HG02870 (cell line): ENCODE measurements around the gene ARMC9.
"Not testable (repeated sequence)": the region's sequence is repeated elsewhere in the genome, so short reads cannot be mapped to it uniquely, and the experiment has no call there.

Experiments used
- ATAC-seq: cut with Tn5 transposase; IDR thresholded peaks from one replicate; pipeline ENCODE4 v1.9.1; 2021; ENCODE audit warnings: mild to moderate bottlenecking, moderate library complexity; ENCODE audit not compliant: unreplicated experiment

ARMC9 gene

GRCh38 chr2:231336700-231337099 lies 138.3 kb downstream of the ARMC9 start:
- ATAC-seq, result no peak

- ATAC-seq, result no peak
Observed at GRCh38 chr2:231337807-231338759, 139.7 kb downstream of the ARMC9 start.

GRCh38 chr2:231339316-231339715 lies 140.9 kb downstream of the ARMC9 start:
- no peak for ATAC-seq

GRCh38 chr2:231341100-231341499 lies 142.7 kb downstream of the ARMC9 start:
- ATAC-seq, result no peak

GRCh38 chr2:231342061-231342711 lies 143.8 kb downstream of the ARMC9 start:
- no peak for ATAC-seq

- ATAC-seq, result no peak
Observed at GRCh38 chr2:231343006-231343710, 144.7 kb downstream of the ARMC9 start.

- no peak for ATAC-seq
Observed at GRCh38 chr2:231343988-231344387, 145.6 kb downstream of the ARMC9 start.

- ATAC-seq, result no peak
Observed at GRCh38 chr2:231344851-231345250, 146.4 kb downstream of the ARMC9 start.

GRCh38 chr2:231347081-231347480 lies 148.7 kb downstream of the ARMC9 start:
- no peak for ATAC-seq

- no peak for ATAC-seq
Observed at GRCh38 chr2:231347638-231348037, 149.2 kb downstream of the ARMC9 start.

- no peak for ATAC-seq
Observed at GRCh38 chr2:231348173-231348572, 149.7 kb downstream of the ARMC9 start.

GRCh38 chr2:231348704-231349373 lies 150.4 kb downstream of the ARMC9 start:
- ATAC-seq, result no peak

GRCh38 chr2:231349374-231349735 lies 150.9 kb downstream of the ARMC9 start:
- ATAC-seq, result not testable (repeated sequence)

- no peak for ATAC-seq
Observed at GRCh38 chr2:231351648-231352047, 153.2 kb downstream of the ARMC9 start.

- no peak for ATAC-seq
Observed at GRCh38 chr2:231353469-231353868, 155.0 kb downstream of the ARMC9 start.

- no peak for ATAC-seq
Observed at GRCh38 chr2:231355508-231356465, 157.4 kb downstream of the ARMC9 start.

- no peak for ATAC-seq
Observed at GRCh38 chr2:231356466-231356844, 158.0 kb downstream of the ARMC9 start.

- ATAC-seq, result no peak
Observed at GRCh38 chr2:231357048-231357447, 158.6 kb downstream of the ARMC9 start.

GRCh38 chr2:231357931-231358330 lies 159.5 kb downstream of the ARMC9 start:
- ATAC-seq, result no peak

- ATAC-seq, result no peak
Observed at GRCh38 chr2:231359441-231359840, 161.0 kb downstream of the ARMC9 start.
